Thoracic aorta (tissue), 2 donors: ENCODE measurements around the gene PTGDR2. TPM values are rescaled to one million over a fixed set of nuclear protein-coding genes. Genes with fewer than 3 reads are reported as not detected.

ENCODE experiments used
- ATAC-seq: fragments of 150-250 bp; one replicate; pipeline ENCODE4 v1.8.0; 2017; ENCODE audit warnings: low read depth; ENCODE audit not compliant: insufficient number of reproducible peaks, low FRiP score
- DNase-seq: peaks from one replicate; pipeline ENCODE4 v3.0.0-alpha.2; 2020; ENCODE audit warnings: low spot score
- H3K27ac ChIP-seq, 2 donors: fragments of 200-600 bp; sonication (generic); 1 replicate in 1 of 2; 2 replicates in 1 of 2; pipeline ENCODE4 v1.5.1; 2016; ENCODE audit warnings: mild to moderate bottlenecking in 2 of 2, moderate library complexity in 2 of 2
- H3K27me3 ChIP-seq: fragments of 200-600 bp; sonication (generic); replicated peaks from 2 replicates; pipeline ENCODE4 v1.6.0; 2016; ENCODE audit warnings: mild to moderate bottlenecking; ENCODE audit not compliant: insufficient read depth
- H3K36me3 ChIP-seq: fragments of 200-600 bp; sonication (generic); one replicate; pipeline ENCODE4 v1.5.1; 2016
- H3K4me1 ChIP-seq, 2 donors: fragments of 200-600 bp; sonication (generic); 1 replicate in 1 of 2; 2 replicates in 1 of 2; pipeline versions ENCODE4 v1.5.1 to v1.6.0; 2016; ENCODE audit warnings: low read depth in 2 of 2, mild to moderate bottlenecking in 1 of 2; ENCODE audit not compliant: control insufficient read depth in 1 of 2
- H3K4me3 ChIP-seq: fragments of 200-600 bp; sonication (generic); 2 replicates; pipeline ENCODE4 v1.5.1; 2016; ENCODE audit warnings: mild to moderate bottlenecking
- H3K9me3 ChIP-seq: fragments of 200-600 bp; sonication (generic); 2 replicates; pipeline ENCODE4 v1.5.1; 2016
- CTCF ChIP-seq: fragments of 200-600 bp; sonication (generic); IDR thresholded peaks from one replicate; pipeline ENCODE4 v1.5.1; 2019; ENCODE audit warnings: antibody characterized with exemption
- total RNA-seq, 2 donors: library from RNA; depleted of rRNA; stranded (reverse); fragments of >200 nt; gene quantifications; one replicate each; pipeline versions ENCODE4 v1.1.0 to v1.2.3, GENCODE V29; 2016

Gene PTGDR2
- total RNA-seq, 2 donors from 2014 or later, result 0.21 to 0.68 TPM

GRCh38 chr11:60866911-60867870 is 11.4 kb upstream of the PTGDR2 start, which contains the start of gene ZP1:
TSS of gene ZP1 (plus strand) at chr11:60867542. CDS start at chr11:60867562, 20 bp downstream.
- Histone ChIP-seq H3K4me1 (peaks cover 0 to 11% of the 10 kb centered on the region in 2 donors), H3K9me3 (no peaks in the 10 kb centered on the region), H3K27ac (no peak within 1 kb of the TSS), H3K4me3 (no peak within 1 kb of the TSS), H3K27me3 (no peaks in the 10 kb centered on the region), H3K36me3 (no peaks in the 10 kb centered on the region)
- no peak for ATAC-seq
- TF ChIP-seq CTCF, result no peak
- no peak for DNase-seq

- no peak for ATAC-seq
- H3K36me3 ChIP-seq, result no peaks in the 10 kb centered on the region
Measured at GRCh38 chr11:60864856-60865513, 9.2 kb upstream of the PTGDR2 start.

GRCh38 chr11:60863550-60864521 is 8.1 kb upstream of the PTGDR2 start:
- no peak for TF ChIP-seq CTCF
- Histone ChIP-seq H3K27me3 (no peaks in the 10 kb centered on the region), H3K36me3 (no peaks in the 10 kb centered on the region), H3K4me1 (no peaks in the 10 kb centered on the region), H3K27ac (no peak overlapping the region), H3K9me3 (no peaks in the 10 kb centered on the region), H3K4me3 (no peak overlapping the region)
- ATAC-seq, result no peak
- DNase-seq, result no peak

More at GRCh38 chr11:60864856-60865513, 9.2 kb upstream of the PTGDR2 start:
- H3K4me1 ChIP-seq, result no peaks in the 10 kb centered on the region
- no peak overlapping the region for H3K27ac ChIP-seq
- DNase-seq, result no peak
- H3K9me3 ChIP-seq, result no peaks in the 10 kb centered on the region
- H3K4me3 ChIP-seq, result no peak overlapping the region
- no peak for TF ChIP-seq CTCF
- no peaks in the 10 kb centered on the region for H3K27me3 ChIP-seq

- no peak for DNase-seq
- no peaks in the 10 kb centered on the region for H3K36me3 ChIP-seq
- H3K9me3 ChIP-seq, result no peaks in the 10 kb centered on the region
- no peaks in the 10 kb centered on the region for H3K27me3 ChIP-seq
- no peak overlapping the region for H3K27ac ChIP-seq
- no peak for TF ChIP-seq CTCF
- ATAC-seq, result no peak
- H3K4me3 ChIP-seq, result no peak overlapping the region
- no peaks in the 10 kb centered on the region for H3K4me1 ChIP-seq
Measured at GRCh38 chr11:60862171-60862570, 6.4 kb upstream of the PTGDR2 start.
